Measurements from ENCODE around the gene PDE6B.
"Not testable (repeated sequence)": the region's sequence is repeated elsewhere in the genome, so short reads cannot be mapped to it uniquely, and the experiment has no call there.

GRCh38 chr4:694341-694940, 69.1 kb downstream of the PDE6B start:
- not testable (repeated sequence) for TF ChIP-seq CTCF (optimal IDR thresholded peaks at IDR 0.05 in 1 of 3, IDR thresholded peaks at IDR 0.05 in 1 of 3, conservative IDR thresholded peaks at IDR 0.05 in 1 of 3; ENCODE audit: extremely low read depth in 1 of 3, insufficient read depth in 2 of 3, low read length in 3 of 3); EZH2 (IDR thresholded peaks at IDR 0.05; ENCODE audit: low read length)

Measured in keratinocyte (primary cell).